DMS79 (cell line): ENCODE measurements around the gene ARMC2.

Experiments
- DNase-seq: peaks from one replicate; lab custom pipeline; 2025; lab: John Stamatoyannopoulos, UW

The ARMC2 gene

GRCh38 chr6:109019911-109020310 lies 171.7 kb downstream of the ARMC2 start:
- DNase-seq, result no peak

- no peak for DNase-seq
Measured at GRCh38 chr6:109021870-109022269, 173.6 kb downstream of the ARMC2 start.

- no peak for DNase-seq
Measured at GRCh38 chr6:109023356-109023925, 175.2 kb downstream of the ARMC2 start.
